ENCODE data around the gene MAPT.

DNA sequence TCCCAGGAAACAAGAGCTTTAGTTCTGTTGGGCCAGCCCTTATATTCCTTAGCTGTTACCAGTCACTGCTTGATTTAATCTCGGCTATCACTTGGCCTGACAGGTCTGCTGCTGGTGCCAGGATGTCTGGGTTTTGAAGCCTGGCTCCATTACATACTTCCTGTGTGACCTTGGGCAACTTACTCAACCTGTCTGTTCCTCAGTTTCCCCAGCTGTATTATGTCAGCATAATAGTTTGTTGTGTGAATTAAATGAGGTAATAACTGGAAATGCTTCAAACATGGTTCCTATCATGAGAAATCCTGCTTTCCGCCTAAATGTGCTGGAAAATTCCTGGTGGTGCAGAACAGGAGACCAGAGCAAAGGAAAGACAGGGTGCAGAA, 54.1 kb downstream of the MAPT start:
- TF ChIP-seq, protein P1, sequence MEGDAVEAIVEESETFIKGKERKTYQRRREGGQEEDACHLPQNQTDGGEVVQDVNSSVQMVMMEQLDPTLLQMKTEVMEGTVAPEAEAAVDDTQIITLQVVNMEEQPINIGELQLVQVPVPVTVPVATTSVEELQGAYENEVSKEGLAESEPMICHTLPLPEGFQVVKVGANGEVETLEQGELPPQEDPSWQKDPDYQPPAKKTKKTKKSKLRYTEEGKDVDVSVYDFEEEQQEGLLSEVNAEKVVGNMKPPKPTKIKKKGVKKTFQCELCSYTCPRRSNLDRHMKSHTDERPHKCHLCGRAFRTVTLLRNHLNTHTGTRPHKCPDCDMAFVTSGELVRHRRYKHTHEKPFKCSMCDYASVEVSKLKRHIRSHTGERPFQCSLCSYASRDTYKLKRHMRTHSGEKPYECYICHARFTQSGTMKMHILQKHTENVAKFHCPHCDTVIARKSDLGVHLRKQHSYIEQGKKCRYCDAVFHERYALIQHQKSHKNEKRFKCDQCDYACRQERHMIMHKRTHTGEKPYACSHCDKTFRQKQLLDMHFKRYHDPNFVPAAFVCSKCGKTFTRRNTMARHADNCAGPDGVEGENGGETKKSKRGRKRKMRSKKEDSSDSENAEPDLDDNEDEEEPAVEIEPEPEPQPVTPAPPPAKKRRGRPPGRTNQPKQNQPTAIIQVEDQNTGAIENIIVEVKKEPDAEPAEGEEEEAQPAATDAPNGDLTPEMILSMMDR (IDR thresholded peaks at IDR 0.05), result no peak
- no peak for TF ChIP-seq POLR2A (IDR thresholded peaks at IDR 0.05)

Measured in testis (tissue), 2 donors.